Ovary (tissue), 9 donors: ENCODE data around the gene SND1. TPM values are rescaled to one million over a fixed set of nuclear protein-coding genes. Genes with fewer than 3 reads are reported as not detected.

Source experiments
- DNase-seq, 5 donors: peaks; one replicate each; pipeline ENCODE4 v3.0.0-alpha.2; 2019 to 2020
- H3K27ac ChIP-seq, 2 donors: fragments of 200-600 bp; one replicate each; pipeline versions ENCODE4 v1.5.1 to v1.8.0; 2019 to 2022
- H3K27me3 ChIP-seq: fragments of 200-600 bp; one replicate; pipeline ENCODE4 v1.8.0; 2022
- H3K36me3 ChIP-seq: fragments of 200-600 bp; sonication (generic); one replicate; pipeline ENCODE4 v1.5.1; 2019
- H3K4me1 ChIP-seq: one replicate; pipeline ENCODE4 v1.8.1; 2013; ENCODE audit warnings: mild to moderate bottlenecking, moderate library complexity; ENCODE audit not compliant: insufficient read depth
- H3K4me3 ChIP-seq: fragments of 200-600 bp; sonication (generic); one replicate; pipeline ENCODE4 v1.5.1; 2017
- H3K9me3 ChIP-seq, 2 donors: fragments of 200-600 bp in 1 of 2; sonication (generic) in 1 of 2; one replicate each; pipeline versions ENCODE4 v1.5.1 to v1.8.1; 2013 to 2019; ENCODE audit warnings: mild to moderate bottlenecking in 1 of 2, moderate library complexity in 1 of 2
- EP300 ChIP-seq: sonication (generic); formaldehyde crosslinking; IDR thresholded peaks from one replicate; pipeline ENCODE4 v1.6.1; 2017; ENCODE audit warnings: antibody characterized with exemption
- POLR2A ChIP-seq: fragments of 450-650 bp; IDR thresholded peaks from one replicate; pipeline ENCODE4 v1.6.1; 2017; ENCODE audit warnings: antibody characterized with exemption, mild to moderate bottlenecking, moderate library complexity
- WGBS, 3 donors: extraction: QIAGEN DNeasy Blood & Tissue Kit in 1 of 3; methylation state at CpG; one replicate each; pipeline versions ENCODE4 v1.1.5 to v1.1.7; 2013 to 2017; 5-methylcytosine and 5-hydroxymethylcytosine counted together
- intact Hi-C, 4 donors: fragments of 100-400 bp; cut with DNase I; formaldehyde crosslinking; loops; one replicate each; pipeline versions ENCODE4 v1.11.0 to v1.15.1; 2022 to 2023
- polyA plus RNA-seq, 2 donors: library from polyadenylated mRNA; stranded (reverse); fragments of 200-250 nt in 1 of 2; fragments of 350-450 nt in 1 of 2; fragmentation: Illumina TruSeq in 1 of 2; extraction: RNeasy Lipid Tissue Mini Kit (QIAGEN cat#74804) in 1 of 2; gene quantifications; one replicate each; pipeline ENCODE4 v1.2.3, GENCODE V29; 2013 to 2014
- total RNA-seq, 7 donors: library from RNA; depleted of rRNA in 2 of 7; stranded (reverse); fragments of >200 nt in 2 of 7; fragmentation: NEBNext Ultra II Directional in 3 of 7; extraction: Animal tissue kit (Norgen Biotek cat#: 25700) in 3 of 7; gene quantifications; one replicate each; pipeline versions ENCODE4 v1.1.0 to v1.2.4, GENCODE V29; 2016 to 2023
- TF ChIP-seq, protein P1 (sequence below), 3 donors: fragments of 450-650 bp in 2 of 3; fragments of 200-600 bp in 1 of 3; IDR thresholded peaks; one replicate each; pipeline versions ENCODE4 v1.5.1 to v1.8.0; 2016 to 2022; ENCODE audit warnings: antibody characterized with exemption in 3 of 3, mild to moderate bottlenecking in 1 of 3
- donor health status: DM: no; HTN: no; CAD: no; lungs with moderate emphysema.
- donor health status: DM: no; HTN: no; CAD: no.
- donor health status: Bipolar disorder and iron deficiency.
- donor health status: DM: yes; HTN: yes; CAD: no.
- donor health status: DM: no; HTN: no; CAD: no.
- donor health status: DM: yes; HTN: yes; CAD: no.

Gene SND1
- total and polyA plus RNA-seq, 9 donors = 91.4 to 297 (median 182) TPM

- Histone ChIP-seq H3K27me3 (no peaks in the 10 kb centered on the region), H3K36me3 (no peaks in the 10 kb centered on the region), H3K4me1 (peaks cover 2% of the 10 kb centered on the region), H3K27ac (no peak overlapping the region), H3K4me3 (no peak overlapping the region), H3K9me3 (no peaks in the 10 kb centered on the region)
- intact Hi-C loops = no loop called here
- 79 to 82% (median 81%) methylated on average over 7 of the region's 7 CpGs for WGBS, 3 donors
- no peak for DNase-seq
- TF ChIP-seq, protein P1, sequence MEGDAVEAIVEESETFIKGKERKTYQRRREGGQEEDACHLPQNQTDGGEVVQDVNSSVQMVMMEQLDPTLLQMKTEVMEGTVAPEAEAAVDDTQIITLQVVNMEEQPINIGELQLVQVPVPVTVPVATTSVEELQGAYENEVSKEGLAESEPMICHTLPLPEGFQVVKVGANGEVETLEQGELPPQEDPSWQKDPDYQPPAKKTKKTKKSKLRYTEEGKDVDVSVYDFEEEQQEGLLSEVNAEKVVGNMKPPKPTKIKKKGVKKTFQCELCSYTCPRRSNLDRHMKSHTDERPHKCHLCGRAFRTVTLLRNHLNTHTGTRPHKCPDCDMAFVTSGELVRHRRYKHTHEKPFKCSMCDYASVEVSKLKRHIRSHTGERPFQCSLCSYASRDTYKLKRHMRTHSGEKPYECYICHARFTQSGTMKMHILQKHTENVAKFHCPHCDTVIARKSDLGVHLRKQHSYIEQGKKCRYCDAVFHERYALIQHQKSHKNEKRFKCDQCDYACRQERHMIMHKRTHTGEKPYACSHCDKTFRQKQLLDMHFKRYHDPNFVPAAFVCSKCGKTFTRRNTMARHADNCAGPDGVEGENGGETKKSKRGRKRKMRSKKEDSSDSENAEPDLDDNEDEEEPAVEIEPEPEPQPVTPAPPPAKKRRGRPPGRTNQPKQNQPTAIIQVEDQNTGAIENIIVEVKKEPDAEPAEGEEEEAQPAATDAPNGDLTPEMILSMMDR (IDR thresholded peaks at IDR 0.05) = no peak
- TF ChIP-seq EP300 (no peak), POLR2A (no peak)
Observed at GRCh38 chr7:128010391-128011127, 358.6 kb downstream of the SND1 start.

DNA sequence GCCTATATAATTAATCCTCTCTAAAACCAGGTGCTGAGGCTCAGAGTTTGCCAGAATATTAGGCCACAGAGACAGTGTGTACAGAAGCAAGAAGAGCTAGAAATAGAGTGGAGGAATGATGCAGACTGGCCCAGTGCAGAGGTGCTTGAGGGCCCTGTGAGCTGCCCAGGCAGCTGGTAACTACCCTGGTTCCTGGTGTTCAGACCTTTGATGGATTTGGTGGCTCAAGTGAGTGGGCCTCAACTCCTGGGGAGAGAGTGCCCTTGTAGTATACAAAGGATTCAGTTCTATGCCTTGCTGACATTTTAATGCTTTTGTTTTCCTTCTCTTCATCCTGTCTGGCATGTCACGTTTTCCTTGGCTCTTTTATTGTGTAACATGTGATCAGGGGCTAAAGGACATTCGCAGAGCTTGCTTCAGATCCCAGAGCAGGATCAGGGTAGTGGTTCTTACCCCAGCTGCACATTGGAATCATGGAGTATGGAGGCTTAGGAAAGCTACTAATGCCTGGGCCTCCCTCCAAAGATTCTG lies 359.2 kb downstream of the SND1 start:
- no peak for TF ChIP-seq EP300
- TF ChIP-seq, protein P1 (IDR thresholded peaks at IDR 0.05) = no peak
- TF ChIP-seq POLR2A = no peak
- H3K4me1 ChIP-seq = no peaks in the 10 kb centered on the region
- no peak overlapping the region for H3K4me3 ChIP-seq
- no peaks in the 10 kb centered on the region for H3K27me3 ChIP-seq
- no peak overlapping the region for H3K27ac ChIP-seq
- 45 to 56% (median 55%) methylated on average over 2 of the region's 2 CpGs for WGBS, 3 donors
- H3K36me3 ChIP-seq = no peaks in the 10 kb centered on the region
- no peak for DNase-seq
- no peaks in the 10 kb centered on the region for H3K9me3 ChIP-seq
- intact Hi-C loops = no loop called here

- WGBS, 3 donors = 68 to 81% (median 71%) methylated on average over 4 of the region's 4 CpGs
- no peaks in the 10 kb centered on the region for H3K36me3 ChIP-seq
- no peak overlapping the region for H3K27ac ChIP-seq
- H3K4me3 ChIP-seq = no peak overlapping the region
- H3K27me3 ChIP-seq = no peaks in the 10 kb centered on the region
- intact Hi-C loops = no loop called here
- no peaks in the 10 kb centered on the region for H3K9me3 ChIP-seq
- H3K4me1 ChIP-seq = no peaks in the 10 kb centered on the region
- no peak for DNase-seq
- TF ChIP-seq EP300 (no peak), POLR2A (no peak)
- TF ChIP-seq, protein P1 (IDR thresholded peaks at IDR 0.05) = no peak
Observed at GRCh38 chr7:128014811-128015210, 362.8 kb downstream of the SND1 start.

- Histone ChIP-seq H3K9me3 (no peaks in the 10 kb centered on the region), H3K4me1 (no peaks in the 10 kb centered on the region), H3K27me3 (no peaks in the 10 kb centered on the region), H3K36me3 (no peaks in the 10 kb centered on the region), H3K27ac (no peak overlapping the region), H3K4me3 (no peak overlapping the region)
- TF ChIP-seq, protein P1 (IDR thresholded peaks at IDR 0.05) = no peak
- TF ChIP-seq EP300 (no peak), POLR2A (no peak)
- no peak for DNase-seq
- intact Hi-C loops = no loop called here
- WGBS, 3 donors = 69 to 76% (median 74%) methylated on average over 6 of the region's 6 CpGs
Observed at GRCh38 chr7:128017460-128017859, 365.5 kb downstream of the SND1 start.
